Iris pigment epithelial cell (primary cell): Measurements from ENCODE around the gene AK2.
A peak's percentile ranks its signal among the peaks of the same experiment; 100 is the strongest.
"Not testable (repeated sequence)": the region's sequence is repeated elsewhere in the genome, so short reads cannot be mapped to it uniquely, and the experiment has no call there.

ENCODE experiments used
- DNase-seq: peaks from one replicate; pipeline ENCODE4 v3.0.0-alpha.2; 2011; ENCODE audit warnings: low read depth

Gene AK2

GRCh38 chr1:33050221-33051076 is 13.8 kb upstream of the AK2 start:
- peak; percentile 97 for DNase-seq

DNA sequence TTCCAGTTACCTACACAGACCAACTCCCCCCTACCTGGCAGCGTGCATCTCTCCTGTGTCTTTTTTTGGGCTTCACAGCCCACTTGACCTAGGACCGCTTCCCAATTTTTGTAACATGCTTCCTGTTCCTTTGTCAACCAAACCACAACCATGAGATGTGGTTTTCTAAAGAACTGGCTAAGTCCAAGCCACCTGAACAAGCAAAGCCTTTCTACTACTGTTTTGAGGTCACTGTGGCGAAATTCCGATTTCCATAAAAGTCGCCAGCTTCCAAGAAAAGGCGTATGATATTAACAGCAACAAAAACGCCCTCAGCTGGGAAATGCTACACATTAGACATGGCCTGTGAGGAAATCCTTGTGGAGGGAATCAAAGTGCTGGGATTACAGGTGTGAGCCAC is 12.7 kb upstream of the AK2 start:
- no peak for DNase-seq

DNA sequence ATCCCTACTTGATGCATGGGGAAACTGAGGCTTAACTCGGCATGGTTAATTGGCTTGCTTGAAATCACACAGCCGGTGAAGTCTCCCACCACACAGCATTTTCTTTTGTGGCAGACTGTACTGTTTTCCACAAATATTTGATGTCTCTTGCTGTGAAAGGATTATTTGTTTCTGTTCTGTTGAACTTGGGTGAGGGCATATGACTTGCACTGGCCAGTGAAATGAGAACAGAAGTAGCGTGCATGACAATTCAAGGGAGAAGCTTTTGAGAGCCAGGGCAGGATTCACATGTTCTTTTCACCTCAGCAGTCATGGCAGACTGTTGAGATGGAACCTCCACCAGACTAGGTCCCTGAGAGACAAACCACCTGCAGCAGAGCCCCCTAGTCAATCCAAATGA is 11.7 kb upstream of the AK2 start:
- DNase-seq, result no peak

DNA sequence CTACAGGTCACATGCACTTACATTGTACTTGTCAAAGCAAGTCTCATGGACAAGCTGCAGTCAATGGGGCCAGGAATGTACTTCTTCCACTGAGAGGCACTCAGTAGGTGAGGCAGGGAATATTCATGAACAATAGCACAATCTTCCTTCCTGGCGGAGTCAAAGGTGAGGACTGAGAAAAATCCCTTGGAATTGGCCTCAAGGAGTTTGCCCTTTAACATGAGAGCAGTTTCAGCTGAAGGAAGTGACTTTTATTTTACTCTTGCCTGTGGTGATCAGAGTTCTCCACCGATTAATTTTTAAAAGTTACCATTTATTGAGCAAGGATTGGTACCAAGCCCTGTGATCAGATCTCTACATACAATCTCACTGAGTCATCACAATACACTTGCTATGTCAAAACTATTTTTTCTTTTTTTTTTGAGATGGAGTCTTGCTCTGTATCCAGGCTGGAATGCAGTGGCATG is 11.2 kb upstream of the AK2 start:
- peak; percentile 52 for DNase-seq

GRCh38 chr1:33047290-33047689 is 10.6 kb upstream of the AK2 start:
- DNase-seq, result no peak

DNA sequence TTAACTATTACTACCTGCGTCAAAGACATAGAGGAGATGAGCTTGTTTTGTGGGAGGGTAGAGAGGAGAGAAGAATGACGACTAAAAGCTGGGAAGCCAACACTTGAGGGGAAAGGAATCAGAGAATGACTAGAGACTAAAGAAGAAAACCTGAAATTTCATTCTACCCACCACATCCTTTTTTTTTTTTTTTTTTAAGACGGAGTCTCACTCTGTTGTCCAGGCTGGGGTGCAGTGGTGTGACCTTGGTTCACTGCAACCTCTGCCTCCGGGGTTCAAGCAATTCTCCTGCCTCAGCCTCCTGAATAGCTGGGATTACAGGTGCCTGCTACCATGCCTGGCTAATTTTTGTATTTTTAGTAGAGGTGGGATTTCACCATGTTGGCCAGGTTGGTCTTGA is 9.6 kb upstream of the AK2 start:
- DNase-seq, result not testable (repeated sequence)

DNA sequence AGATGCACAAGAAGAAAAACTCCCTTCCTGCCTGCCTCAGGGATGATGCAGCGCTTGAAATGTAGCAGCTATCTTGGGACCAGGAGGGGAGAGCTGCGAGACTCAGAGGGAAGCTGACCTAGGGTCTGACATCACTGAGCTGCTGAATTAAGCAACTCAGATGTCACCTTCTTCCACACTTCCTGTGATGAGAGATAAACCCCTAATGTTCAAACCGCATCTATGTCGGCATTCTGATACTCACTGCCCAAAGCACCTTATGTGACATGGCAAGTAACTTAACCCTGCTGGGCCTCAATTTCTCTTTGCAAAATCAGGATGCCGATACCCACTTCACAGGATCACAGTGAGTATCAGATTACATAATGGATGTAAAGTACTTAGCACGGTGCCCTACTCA is 9.1 kb upstream of the AK2 start:
- DNase-seq, result no peak

- DNase-seq, result no peak
These were observed 8.6 kb upstream of the AK2 start for GRCh38 chr1:33045246-33045645.

DNA sequence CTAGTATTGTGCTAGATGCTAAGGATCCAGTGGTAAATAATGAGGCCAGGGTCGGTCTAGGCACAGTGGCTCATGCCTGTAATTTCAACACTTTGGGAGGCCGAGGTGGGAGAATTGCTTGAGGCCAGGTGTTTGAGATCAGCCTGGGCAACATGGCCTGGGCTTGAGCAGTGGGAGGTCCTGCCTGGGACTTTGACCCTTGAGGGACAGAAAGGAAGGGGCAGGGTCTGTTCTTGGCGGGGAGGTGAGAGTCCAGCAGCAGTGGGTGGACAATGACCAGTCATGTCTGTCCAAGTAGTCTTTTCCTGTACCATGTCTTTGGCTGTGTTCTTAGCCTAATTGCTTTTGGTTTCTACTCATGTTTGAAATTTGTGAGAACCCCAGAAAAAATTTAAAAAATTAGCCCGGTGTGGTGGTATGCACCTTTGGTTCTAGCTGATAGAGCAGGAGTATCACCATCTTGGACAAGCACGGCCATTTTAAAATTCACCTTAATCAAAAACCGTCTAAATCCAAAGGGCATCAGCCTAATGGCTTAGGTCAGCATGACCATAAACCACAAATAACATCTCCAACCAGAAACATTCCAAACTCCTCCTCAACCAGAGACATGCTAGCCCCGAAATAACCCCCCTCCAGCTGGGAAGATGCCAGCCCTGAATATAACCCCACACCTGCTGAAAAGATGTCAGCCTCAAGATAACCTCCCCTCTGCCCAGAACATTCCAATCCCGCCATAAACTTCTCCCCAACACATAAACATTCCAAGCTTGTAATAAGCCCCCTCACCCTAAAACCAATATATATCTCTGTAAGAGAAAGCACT is 6.8 kb upstream of the AK2 start:
- no peak for DNase-seq

- DNase-seq, result no peak
These were observed 6.1 kb upstream of the AK2 start for GRCh38 chr1:33042831-33043230.

- DNase-seq, result no peak
These were observed 4.3 kb upstream of the AK2 start for GRCh38 chr1:33041026-33041425.

GRCh38 chr1:33039840-33040239 is 3.2 kb upstream of the AK2 start:
- no peak for DNase-seq

DNA sequence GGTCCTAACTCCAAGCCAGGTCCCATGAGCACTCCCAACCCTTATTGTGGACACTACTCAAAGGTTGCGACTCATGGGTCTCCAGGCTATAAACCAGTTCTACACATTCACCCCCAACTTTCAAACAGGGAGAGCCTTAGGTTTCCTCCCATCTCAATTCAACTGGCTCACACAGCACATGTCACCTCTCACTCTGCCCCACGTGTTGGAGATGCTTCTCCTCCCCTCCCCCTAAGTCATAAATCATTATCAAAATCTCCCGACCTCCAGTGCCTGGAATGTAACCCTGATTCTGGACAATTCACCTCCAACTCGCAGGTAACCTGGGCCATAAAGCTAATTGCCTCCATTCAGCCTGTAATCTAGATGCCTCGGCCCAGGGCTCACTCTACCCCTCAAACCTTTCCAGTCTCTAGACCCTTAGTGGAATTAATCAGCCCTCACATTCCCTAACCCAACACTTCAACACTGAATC is 595 bp downstream of the AK2 start:
- no peak for DNase-seq

GRCh38 chr1:33032126-33032869 is 4.4 kb downstream of the AK2 start:
- DNase-seq, result peak; percentile 50

GRCh38 chr1:33031506-33031905 is 5.2 kb downstream of the AK2 start:
- DNase-seq, result no peak

DNA sequence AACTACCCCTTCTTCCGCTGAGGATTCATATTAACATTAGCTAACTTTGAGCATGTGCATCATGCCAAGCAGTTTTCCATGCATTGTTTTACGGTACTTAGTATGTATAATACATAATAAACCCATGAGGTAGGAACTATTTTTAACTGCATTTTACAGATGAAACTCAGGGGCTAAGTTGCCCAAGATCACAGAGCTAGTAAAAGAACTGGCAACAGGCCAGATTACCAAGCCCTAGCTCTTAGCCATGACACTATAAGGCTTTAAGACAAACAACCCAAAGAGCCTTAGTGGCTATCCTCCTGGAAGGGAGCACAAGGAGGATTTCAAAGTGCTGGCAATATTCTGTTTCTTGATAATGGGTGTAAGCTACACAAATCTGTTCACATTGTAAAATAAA is 6.1 kb downstream of the AK2 start:
- DNase-seq, result peak; percentile 86

DNA sequence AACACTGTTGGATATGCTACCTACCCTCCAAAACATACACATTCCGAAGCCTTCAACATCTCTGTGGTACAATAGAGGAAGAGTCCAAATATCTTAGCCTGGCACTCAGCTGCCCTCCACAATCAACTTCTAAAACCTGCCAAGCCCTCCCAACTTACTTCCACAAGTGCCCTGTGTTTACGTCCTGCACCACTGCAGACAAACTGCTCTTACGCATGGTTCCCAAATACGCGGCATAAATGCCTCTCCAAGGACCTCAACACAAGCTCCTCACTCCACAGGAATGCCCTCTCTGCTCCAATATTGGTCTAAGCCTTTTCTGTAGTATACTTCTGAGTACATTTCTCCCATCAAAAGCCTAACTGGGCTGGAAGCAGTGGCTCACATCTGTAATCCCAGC is 6.8 kb downstream of the AK2 start:
- DNase-seq, result no peak

GRCh38 chr1:33029209-33029608 is 7.5 kb downstream of the AK2 start:
- no peak for DNase-seq

GRCh38 chr1:33025761-33026160 is 10.9 kb downstream of the AK2 start:
- no peak for DNase-seq

DNA sequence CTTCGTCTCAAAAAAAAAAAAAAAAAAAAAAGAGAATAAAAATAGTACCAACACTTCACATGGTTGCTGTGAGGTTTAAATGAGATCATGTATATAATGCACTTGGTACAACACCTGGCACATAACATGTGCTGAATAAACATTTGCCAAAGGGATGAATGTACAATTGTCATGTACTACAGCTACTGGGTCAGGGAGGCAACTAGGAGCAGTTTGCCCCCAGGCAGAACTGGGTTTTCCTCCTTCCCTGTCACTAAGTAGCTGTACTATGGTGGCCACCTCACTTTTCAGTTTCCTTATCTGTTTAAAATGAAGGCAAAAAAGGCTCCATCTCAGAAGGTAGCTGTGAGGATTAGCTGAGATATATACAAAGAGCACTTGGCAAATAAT is 11.5 kb downstream of the AK2 start:
- DNase-seq, result no peak

GRCh38 chr1:33024430-33025179 is 12.1 kb downstream of the AK2 start:
- DNase-seq, result not testable (repeated sequence)
